Neutrophil (primary cell): ENCODE data around the gene INTU.
A peak's percentile ranks its signal among the peaks of the same experiment; 100 is the strongest.

Experiments used
- H3K27ac ChIP-seq: fragments of 200-600 bp; sonication (generic); 2 replicates; pipeline ENCODE4 v1.5.1; 2016; ENCODE audit warnings: mild to moderate bottlenecking, moderate library complexity
- H3K27me3 ChIP-seq: fragments of 200-600 bp; sonication (generic); 2 replicates; pipeline ENCODE4 v1.6.0; 2016; ENCODE audit warnings: mild to moderate bottlenecking
- H3K36me3 ChIP-seq: fragments of 200-600 bp; sonication (generic); 2 replicates; pipeline ENCODE4 v1.5.1; 2017
- H3K4me1 ChIP-seq, 2 experiments: fragments of 200-600 bp in 1 of 2; sonication (generic) in 1 of 2; 1 replicate in 1 of 2; 2 replicates in 1 of 2; pipeline versions ENCODE4 v1.5.1 to v1.6.1; 2013 to 2016; ENCODE audit warnings: low read depth in 1 of 2, low read length in 1 of 2, mild to moderate bottlenecking in 1 of 2, moderate library complexity in 1 of 2; ENCODE audit not compliant: control insufficient read depth in 1 of 2, insufficient read depth in 1 of 2
- H3K4me3 ChIP-seq, 2 experiments: fragments of 200-600 bp in 1 of 2; sonication (generic) in 1 of 2; 1 replicate in 1 of 2; 2 replicates in 1 of 2; pipeline ENCODE4 v1.5.1; 2013 to 2016; ENCODE audit warnings: low read depth in 1 of 2, low read length in 1 of 2, mild to moderate bottlenecking in 1 of 2, moderate library complexity in 1 of 2
- H3K9me3 ChIP-seq: fragments of 200-600 bp; sonication (generic); 2 replicates; pipeline ENCODE4 v1.5.1; 2016
- TF ChIP-seq, protein P1 (sequence below): fragments of 200-600 bp; sonication (generic); IDR thresholded peaks from 2 replicates; pipeline ENCODE4 v1.5.1; 2016; ENCODE audit warnings: antibody characterized with exemption

Gene INTU

GRCh38 chr4:127618427-127618826 lies 14.3 kb upstream of the INTU start:
- Histone ChIP-seq H3K4me3 (no peak overlapping the region), H3K27me3 (peaks cover 67% of the 10 kb centered on the region), H3K27ac (no peak overlapping the region), H3K36me3 (no peaks in the 10 kb centered on the region), H3K4me1 (peaks cover 3 to 8% of the 10 kb centered on the region in 2 experiments), H3K9me3 (no peaks in the 10 kb centered on the region)
- TF ChIP-seq, protein P1, sequence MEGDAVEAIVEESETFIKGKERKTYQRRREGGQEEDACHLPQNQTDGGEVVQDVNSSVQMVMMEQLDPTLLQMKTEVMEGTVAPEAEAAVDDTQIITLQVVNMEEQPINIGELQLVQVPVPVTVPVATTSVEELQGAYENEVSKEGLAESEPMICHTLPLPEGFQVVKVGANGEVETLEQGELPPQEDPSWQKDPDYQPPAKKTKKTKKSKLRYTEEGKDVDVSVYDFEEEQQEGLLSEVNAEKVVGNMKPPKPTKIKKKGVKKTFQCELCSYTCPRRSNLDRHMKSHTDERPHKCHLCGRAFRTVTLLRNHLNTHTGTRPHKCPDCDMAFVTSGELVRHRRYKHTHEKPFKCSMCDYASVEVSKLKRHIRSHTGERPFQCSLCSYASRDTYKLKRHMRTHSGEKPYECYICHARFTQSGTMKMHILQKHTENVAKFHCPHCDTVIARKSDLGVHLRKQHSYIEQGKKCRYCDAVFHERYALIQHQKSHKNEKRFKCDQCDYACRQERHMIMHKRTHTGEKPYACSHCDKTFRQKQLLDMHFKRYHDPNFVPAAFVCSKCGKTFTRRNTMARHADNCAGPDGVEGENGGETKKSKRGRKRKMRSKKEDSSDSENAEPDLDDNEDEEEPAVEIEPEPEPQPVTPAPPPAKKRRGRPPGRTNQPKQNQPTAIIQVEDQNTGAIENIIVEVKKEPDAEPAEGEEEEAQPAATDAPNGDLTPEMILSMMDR: no peak

DNA sequence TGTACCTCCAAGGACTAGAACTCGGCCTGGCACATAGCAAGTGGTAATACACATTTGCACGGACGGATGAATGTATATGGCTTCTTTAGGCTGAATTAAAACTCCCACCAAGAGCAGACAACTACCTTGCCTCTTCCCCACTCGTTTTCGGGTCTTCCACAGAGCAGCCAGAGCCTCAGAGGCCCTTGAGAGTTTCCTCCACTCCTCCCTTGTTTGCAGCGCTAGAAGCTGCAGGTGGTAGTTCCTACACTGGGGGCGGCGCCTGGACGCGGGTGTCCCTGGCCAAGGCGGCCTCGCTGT lies 10.2 kb upstream of the INTU start:
- Histone ChIP-seq H3K4me3 (peak overlapping the region in 1 of 2 experiments; percentile 45), H3K27ac (no peak overlapping the region), H3K27me3 (peaks cover 95% of the 10 kb centered on the region), H3K9me3 (no peaks in the 10 kb centered on the region), H3K4me1 (peaks cover 6 to 12% of the 10 kb centered on the region in 2 experiments), H3K36me3 (no peaks in the 10 kb centered on the region)
- TF ChIP-seq, protein P1: no peak

- Histone ChIP-seq H3K27ac (no peak overlapping the region), H3K27me3 (peaks cover 97% of the 10 kb centered on the region), H3K4me1 (peaks cover 6 to 12% of the 10 kb centered on the region in 2 experiments), H3K9me3 (no peaks in the 10 kb centered on the region), H3K36me3 (no peaks in the 10 kb centered on the region), H3K4me3 (peak overlapping the region; percentile 16 to 45)
- TF ChIP-seq, protein P1: no peak
These were observed 9.6 kb upstream of the INTU start for GRCh38 chr4:127622921-127623796.

DNA sequence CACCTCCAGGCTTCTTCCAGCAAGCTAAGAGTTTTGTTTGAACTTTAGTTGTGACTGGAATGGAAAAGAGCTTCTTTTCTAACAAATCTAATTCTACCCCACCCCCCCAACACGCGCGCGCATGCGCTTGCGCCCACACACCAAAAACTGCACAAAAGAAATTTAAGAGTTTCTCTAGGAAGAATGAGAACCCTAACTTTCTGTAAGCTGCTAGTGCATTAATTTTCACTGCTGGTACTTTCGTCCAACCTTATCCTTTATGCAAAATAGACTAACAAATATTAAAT lies 9.0 kb upstream of the INTU start:
- no peaks in the 10 kb centered on the region for H3K9me3 ChIP-seq
- TF ChIP-seq, protein P1: no peak
- H3K27ac ChIP-seq: no peak overlapping the region
- peak overlapping the region; percentile 16 to 45 for H3K4me3 ChIP-seq
- peaks cover 100% of the 10 kb centered on the region for H3K27me3 ChIP-seq
- no peaks in the 10 kb centered on the region for H3K36me3 ChIP-seq
- H3K4me1 ChIP-seq: peaks cover 6 to 12% of the 10 kb centered on the region in 2 experiments

- H3K27ac ChIP-seq: no peak overlapping the region
- no peaks in the 10 kb centered on the region for H3K9me3 ChIP-seq
- TF ChIP-seq, protein P1: no peak
- peaks cover 95% of the 10 kb centered on the region for H3K27me3 ChIP-seq
- H3K4me1 ChIP-seq: peaks cover 6 to 12% of the 10 kb centered on the region in 2 experiments
- no peaks in the 10 kb centered on the region for H3K36me3 ChIP-seq
- no peak overlapping the region for H3K4me3 ChIP-seq
These were observed 8.6 kb upstream of the INTU start for GRCh38 chr4:127624173-127624572.
